ENCODE measurements around the gene KPTN. TPM values are rescaled to one million over a fixed set of nuclear protein-coding genes. Genes with fewer than 3 reads are reported as not detected.

The KPTN gene
- total RNA-seq, 2 donors from 2014 or later: 2.8 to 2.9 TPM

- Histone ChIP-seq H3K27me3 (peaks cover 0 to 3% of the 10 kb centered on the region in 2 donors), H3K4me1 (peaks cover 0 to 16% of the 10 kb centered on the region in 2 donors), H3K27ac (no peak overlapping the region), H3K9me3 (no peaks in the 10 kb centered on the region), H3K36me3 (no peaks in the 10 kb centered on the region), H3K4me3 (no peak overlapping the region)
- DNase-seq (ENCODE audit: low spot score): no peak
- no peak for TF ChIP-seq CTCF (IDR thresholded peaks at IDR 0.05)
Measured at GRCh38 chr19:47469363-47469700, 14.7 kb downstream of the KPTN start.

- TF ChIP-seq CTCF (IDR thresholded peaks at IDR 0.05): no peak
- Histone ChIP-seq H3K4me1 (peaks cover 0 to 16% of the 10 kb centered on the region in 2 donors), H3K4me3 (no peak overlapping the region), H3K27ac (no peak overlapping the region), H3K27me3 (peaks cover 0 to 3% of the 10 kb centered on the region in 2 donors), H3K36me3 (no peaks in the 10 kb centered on the region), H3K9me3 (no peaks in the 10 kb centered on the region)
- DNase-seq (ENCODE audit: low spot score): no peak
Measured at GRCh38 chr19:47467914-47468313, 16.1 kb downstream of the KPTN start.

- TF ChIP-seq CTCF (IDR thresholded peaks at IDR 0.05): no peak
- Histone ChIP-seq H3K4me3 (no peak overlapping the region), H3K36me3 (no peaks in the 10 kb centered on the region), H3K4me1 (no peaks in the 10 kb centered on the region), H3K27ac (no peak overlapping the region), H3K9me3 (no peaks in the 10 kb centered on the region), H3K27me3 (no peaks in the 10 kb centered on the region)
- DNase-seq (ENCODE audit: low spot score): no peak
Measured at GRCh38 chr19:47465957-47466356, 18.1 kb downstream of the KPTN start.

- Histone ChIP-seq H3K27ac (no peak overlapping the region), H3K27me3 (no peaks in the 10 kb centered on the region), H3K4me1 (no peaks in the 10 kb centered on the region), H3K4me3 (no peak overlapping the region), H3K9me3 (no peaks in the 10 kb centered on the region), H3K36me3 (no peaks in the 10 kb centered on the region)
- no peak for DNase-seq (ENCODE audit: low spot score)
- no peak for TF ChIP-seq CTCF (IDR thresholded peaks at IDR 0.05)
Measured at GRCh38 chr19:47464675-47465419, 19.2 kb downstream of the KPTN start.

- no peak for TF ChIP-seq CTCF (IDR thresholded peaks at IDR 0.05)
- Histone ChIP-seq H3K36me3 (no peaks in the 10 kb centered on the region), H3K9me3 (peaks cover 0 to 1% of the 10 kb centered on the region in 2 donors), H3K27me3 (peaks cover 0 to 5% of the 10 kb centered on the region in 2 donors), H3K27ac (no peak overlapping the region), H3K4me1 (peaks cover 0 to 7% of the 10 kb centered on the region in 2 donors), H3K4me3 (no peak overlapping the region)
- no peak for DNase-seq (ENCODE audit: low spot score)
Measured at GRCh38 chr19:47461876-47462275, 22.1 kb downstream of the KPTN start.

- Histone ChIP-seq H3K36me3 (no peaks in the 10 kb centered on the region), H3K27me3 (peaks cover 0 to 16% of the 10 kb centered on the region in 2 donors), H3K4me3 (no peak overlapping the region), H3K9me3 (peaks cover 0 to 19% of the 10 kb centered on the region in 2 donors), H3K4me1 (peaks cover 0 to 7% of the 10 kb centered on the region in 2 donors), H3K27ac (no peak overlapping the region)
- no peak for DNase-seq (ENCODE audit: low spot score)
- TF ChIP-seq CTCF (IDR thresholded peaks at IDR 0.05): no peak
Measured at GRCh38 chr19:47459477-47459876, 24.5 kb downstream of the KPTN start.

All from right atrium auricular region (tissue), 2 donors.